Activated T-helper 1 cell treated with anti-CD3 and anti-CD28 coated beads, Interleukin-12 subunit alpha, Interleukin-12 subunit beta, Interleukin-2, Interleukin-4 antibody, amounts not matched to agents 30 ng/mL and 10 ng/mL and 1 ng/mL, durations not matched to agents 14 hours and 24 hours and 36 hours (primary cell): Measurements from ENCODE around the gene HOXC6. TPM values are rescaled to one million over a fixed set of nuclear protein-coding genes. Genes with fewer than 3 reads are reported as not detected.
"Not testable (repeated sequence)": the region's sequence is repeated elsewhere in the genome, so short reads cannot be mapped to it uniquely, and the experiment has no call there.

Source experiments
- DNase-seq: peaks from one replicate; pipeline ENCODE4 v3.0.0; 2021; ENCODE audit warnings: low spot score
- H3K27ac Mint-ChIP-seq: one replicate; pipeline ENCODE4 v1.8.0; 2021; ENCODE audit warnings: mild to moderate bottlenecking, mixed read lengths
- H3K27me3 Mint-ChIP-seq: one replicate; pipeline ENCODE4 v1.8.0; 2022; ENCODE audit warnings: mild to moderate bottlenecking, moderate library complexity, mixed read lengths; ENCODE audit not compliant: insufficient read depth
- H3K36me3 Mint-ChIP-seq: one replicate; pipeline ENCODE4 v1.8.0; 2021; ENCODE audit warnings: low read depth, mixed read lengths
- H3K4me1 Mint-ChIP-seq: one replicate; pipeline ENCODE4 v1.8.0; 2021; ENCODE audit warnings: low read depth, mixed read lengths
- H3K4me3 Mint-ChIP-seq: one replicate; pipeline ENCODE4 v1.8.0; 2021; ENCODE audit warnings: mild to moderate bottlenecking, moderate library complexity, mixed read lengths
- H3K9me3 Mint-ChIP-seq: one replicate; pipeline ENCODE4 v1.8.0; 2021; ENCODE audit warnings: mixed read lengths
- intact Hi-C: fragments of 100-400 bp; cut with micrococcal nuclease; formaldehyde crosslinking; loops from one replicate; pipeline ENCODE4 v1.15.1; 2024
- total RNA-seq: library from RNA; stranded (reverse); gene quantifications from 2 replicates; pipeline ENCODE4 v1.2.3, GENCODE V29; 2022

Gene HOXC6
- total RNA-seq, 1 donor from 2014 or later = not detected

- Mint-ChIP-seq H3K36me3 (no peaks in the 10 kb centered on the region), H3K27ac (no peak overlapping the region), H3K4me1 (peaks cover 15% of the 10 kb centered on the region), H3K4me3 (no peak overlapping the region), H3K27me3 (peaks cover 79% of the 10 kb centered on the region), H3K9me3 (no peaks in the 10 kb centered on the region)
- intact Hi-C loops = loop anchor here (5.0 kb wide), 1 partner anchor 38 kb away; no protein-coding TSS in a partner anchor
- DNase-seq = no peak
These were observed 6.6 kb downstream of the HOXC6 start for GRCh38 chr12:54034785-54035310.

- intact Hi-C loops = no loop called here
These were observed 7.5 kb downstream of the HOXC6 start for GRCh38 chr12:54035568-54036264.

GRCh38 chr12:54036620-54037359, 8.6 kb downstream of the HOXC6 start:
- intact Hi-C loops = no loop called here
- no peak overlapping the region for H3K27ac Mint-ChIP-seq
- no peak for DNase-seq
- H3K4me3 Mint-ChIP-seq = no peak overlapping the region
- H3K36me3 Mint-ChIP-seq = no peaks in the 10 kb centered on the region
- H3K4me1 Mint-ChIP-seq = peaks cover 15% of the 10 kb centered on the region
- peaks cover 75% of the 10 kb centered on the region for H3K27me3 Mint-ChIP-seq
- no peaks in the 10 kb centered on the region for H3K9me3 Mint-ChIP-seq

More at GRCh38 chr12:54035568-54036264, 7.5 kb downstream of the HOXC6 start:
- Mint-ChIP-seq H3K9me3 (no peaks in the 10 kb centered on the region), H3K4me3 (no peak overlapping the region), H3K36me3 (no peaks in the 10 kb centered on the region), H3K27me3 (peaks cover 82% of the 10 kb centered on the region), H3K4me1 (peaks cover 15% of the 10 kb centered on the region), H3K27ac (no peak overlapping the region)
- no peak for DNase-seq

GRCh38 chr12:54037360-54038283, 9.4 kb downstream of the HOXC6 start:
- intact Hi-C loops = no loop called here
- no peak overlapping the region for H3K4me3 Mint-ChIP-seq
- DNase-seq = no peak
- H3K27ac Mint-ChIP-seq = no peak overlapping the region
- H3K27me3 Mint-ChIP-seq = peaks cover 75% of the 10 kb centered on the region
- no peaks in the 10 kb centered on the region for H3K36me3 Mint-ChIP-seq
- no peaks in the 10 kb centered on the region for H3K9me3 Mint-ChIP-seq
- peaks cover 8% of the 10 kb centered on the region for H3K4me1 Mint-ChIP-seq

GRCh38 chr12:54038284-54038870, 10.1 kb downstream of the HOXC6 start:
- no peak overlapping the region for H3K4me3 Mint-ChIP-seq
- no peak overlapping the region for H3K27ac Mint-ChIP-seq
- H3K36me3 Mint-ChIP-seq = no peaks in the 10 kb centered on the region
- peaks cover 3% of the 10 kb centered on the region for H3K4me1 Mint-ChIP-seq
- no peak for DNase-seq
- H3K9me3 Mint-ChIP-seq = no peaks in the 10 kb centered on the region
- H3K27me3 Mint-ChIP-seq = peaks cover 70% of the 10 kb centered on the region
- intact Hi-C loops = no loop called here

GRCh38 chr12:54038871-54039414, 10.7 kb downstream of the HOXC6 start:
- DNase-seq = no peak
- H3K27me3 Mint-ChIP-seq = peaks cover 72% of the 10 kb centered on the region
- no peak overlapping the region for H3K27ac Mint-ChIP-seq
- intact Hi-C loops = no loop called here
- H3K36me3 Mint-ChIP-seq = no peaks in the 10 kb centered on the region
- H3K4me1 Mint-ChIP-seq = peaks cover 5% of the 10 kb centered on the region
- no peaks in the 10 kb centered on the region for H3K9me3 Mint-ChIP-seq
- no peak overlapping the region for H3K4me3 Mint-ChIP-seq

GRCh38 chr12:54039417-54040147, 11.3 kb downstream of the HOXC6 start:
- intact Hi-C loops = no loop called here
- H3K27ac Mint-ChIP-seq = no peak overlapping the region
- H3K4me1 Mint-ChIP-seq = peaks cover 7% of the 10 kb centered on the region
- H3K27me3 Mint-ChIP-seq = peaks cover 71% of the 10 kb centered on the region
- DNase-seq = no peak
- no peak overlapping the region for H3K4me3 Mint-ChIP-seq
- no peaks in the 10 kb centered on the region for H3K36me3 Mint-ChIP-seq
- H3K9me3 Mint-ChIP-seq = no peaks in the 10 kb centered on the region

GRCh38 chr12:54040148-54040494, 11.9 kb downstream of the HOXC6 start:
- DNase-seq = no peak
- intact Hi-C loops = no loop called here
- Mint-ChIP-seq H3K27ac (no peak overlapping the region), H3K27me3 (peaks cover 72% of the 10 kb centered on the region), H3K4me3 (no peak overlapping the region), H3K36me3 (no peaks in the 10 kb centered on the region), H3K4me1 (peaks cover 7% of the 10 kb centered on the region), H3K9me3 (no peaks in the 10 kb centered on the region)

GRCh38 chr12:54040648-54041047, 12.4 kb downstream of the HOXC6 start:
- DNase-seq = no peak
- Mint-ChIP-seq H3K27me3 (peaks cover 75% of the 10 kb centered on the region), H3K4me3 (no peak overlapping the region), H3K36me3 (no peaks in the 10 kb centered on the region), H3K27ac (no peak overlapping the region), H3K4me1 (peaks cover 7% of the 10 kb centered on the region), H3K9me3 (no peaks in the 10 kb centered on the region)
- intact Hi-C loops = no loop called here

- Mint-ChIP-seq H3K27me3 (peaks cover 74% of the 10 kb centered on the region), H3K9me3 (no peaks in the 10 kb centered on the region), H3K4me3 (no peak overlapping the region), H3K4me1 (peaks cover 7% of the 10 kb centered on the region), H3K36me3 (no peaks in the 10 kb centered on the region), H3K27ac (no peak overlapping the region)
- no peak for DNase-seq
- intact Hi-C loops = no loop called here
These were observed 13.0 kb downstream of the HOXC6 start for GRCh38 chr12:54041097-54041690.

- H3K4me1 Mint-ChIP-seq = not testable (repeated sequence)
- H3K27me3 Mint-ChIP-seq = peaks cover 74% of the 10 kb centered on the region
These were observed 13.8 kb downstream of the HOXC6 start for GRCh38 chr12:54042033-54042432.

More at GRCh38 chr12:54042033-54042432, 13.8 kb downstream of the HOXC6 start:
- H3K27ac Mint-ChIP-seq, DNase-seq, H3K9me3 Mint-ChIP-seq, H3K4me3 Mint-ChIP-seq, H3K36me3 Mint-ChIP-seq, intact Hi-C loops: not testable (repeated sequence)
